Measurements from ENCODE around the gene TFG.

Gene TFG

DNA sequence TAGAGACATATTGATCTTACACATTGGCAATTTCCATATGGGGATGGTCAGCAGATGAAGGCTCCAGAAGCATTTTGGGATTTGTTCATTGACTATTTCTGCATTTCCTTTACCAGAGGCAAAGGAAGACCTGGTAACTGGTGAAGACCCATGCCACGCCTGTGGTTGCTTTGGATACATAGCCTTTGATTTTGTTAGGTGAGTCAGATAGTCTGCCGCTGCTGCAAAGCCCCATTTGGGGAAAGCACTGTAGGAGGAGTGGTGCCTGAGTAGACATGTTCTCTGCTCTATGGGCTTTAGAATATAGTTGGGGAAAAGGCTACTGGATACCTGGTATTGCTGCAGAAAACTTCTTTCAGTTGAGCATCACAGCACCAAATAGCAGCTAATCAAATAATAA is 56.8 kb downstream of the TFG start:
- Histone ChIP-seq H3K4me3 (no peak overlapping the region), H3K9ac (no peak overlapping the region), H4K20me1 (no peaks in the 10 kb centered on the region), H3K4me2 (no peak overlapping the region), H3K36me3 (no peaks in the 10 kb centered on the region), H3K4me1 (no peaks in the 10 kb centered on the region), H3K27me3 (no peaks in the 10 kb centered on the region), H3K27ac (no peak overlapping the region), H3K9me3 (no peaks in the 10 kb centered on the region)
- no peak for TF ChIP-seq Cebpa-rat (IDR thresholded peaks at IDR 0.05)

DNA sequence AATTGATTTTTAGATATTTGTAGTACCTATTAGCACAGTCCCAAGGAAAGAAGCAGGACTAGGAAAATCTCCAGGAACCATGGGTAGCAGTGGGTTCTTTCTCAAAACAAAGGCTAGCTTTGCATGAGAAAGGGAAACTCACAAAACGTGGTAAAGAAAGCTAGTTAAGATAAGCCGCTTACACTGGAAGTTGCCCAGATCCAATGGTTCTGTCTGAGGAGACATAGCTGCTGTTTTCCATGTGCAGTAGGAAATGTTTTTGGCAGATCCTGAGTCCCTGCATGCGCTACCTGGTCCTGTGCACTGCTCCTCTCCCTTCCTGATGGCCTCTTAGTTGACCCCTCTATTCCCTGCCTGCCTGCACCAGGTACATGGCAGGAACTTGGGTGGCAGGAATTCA is 60.4 kb downstream of the TFG start:
- Histone ChIP-seq H3K4me1 (no peaks in the 10 kb centered on the region), H3K27me3 (no peaks in the 10 kb centered on the region), H3K9me3 (no peaks in the 10 kb centered on the region), H3K9ac (no peak overlapping the region), H3K4me3 (no peak overlapping the region), H3K4me2 (no peak overlapping the region), H3K36me3 (no peaks in the 10 kb centered on the region), H3K27ac (no peak overlapping the region), H4K20me1 (no peaks in the 10 kb centered on the region)
- TF ChIP-seq Cebpa-rat (IDR thresholded peaks at IDR 0.05): no peak

DNA sequence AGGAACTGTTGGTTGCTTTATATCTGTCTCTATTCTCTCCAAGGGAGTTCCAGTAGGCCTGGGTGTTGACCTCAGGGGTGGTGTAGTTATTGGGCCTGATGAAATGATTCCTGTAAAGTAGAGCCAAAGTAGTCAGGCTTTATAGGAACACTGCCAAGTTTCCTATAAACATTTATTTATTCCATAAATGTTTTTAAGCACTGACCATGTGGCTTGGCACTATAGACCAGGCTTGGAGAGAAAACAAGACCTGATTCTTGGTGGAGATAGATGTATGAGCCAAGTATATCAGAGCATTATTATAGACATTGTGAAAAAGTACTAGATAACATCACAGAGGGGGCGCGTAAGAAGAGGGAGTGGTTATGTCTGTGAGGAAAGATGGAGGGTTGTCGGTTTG is 65.9 kb downstream of the TFG start:
- Histone ChIP-seq H3K9me3 (no peaks in the 10 kb centered on the region), H3K9ac (no peak overlapping the region), H3K4me1 (no peaks in the 10 kb centered on the region), H4K20me1 (no peaks in the 10 kb centered on the region), H3K4me2 (no peak overlapping the region), H3K36me3 (no peaks in the 10 kb centered on the region), H3K27me3 (no peaks in the 10 kb centered on the region), H3K4me3 (no peak overlapping the region), H3K27ac (no peak overlapping the region)
- TF ChIP-seq Cebpa-rat (IDR thresholded peaks at IDR 0.05): no peak

DNA sequence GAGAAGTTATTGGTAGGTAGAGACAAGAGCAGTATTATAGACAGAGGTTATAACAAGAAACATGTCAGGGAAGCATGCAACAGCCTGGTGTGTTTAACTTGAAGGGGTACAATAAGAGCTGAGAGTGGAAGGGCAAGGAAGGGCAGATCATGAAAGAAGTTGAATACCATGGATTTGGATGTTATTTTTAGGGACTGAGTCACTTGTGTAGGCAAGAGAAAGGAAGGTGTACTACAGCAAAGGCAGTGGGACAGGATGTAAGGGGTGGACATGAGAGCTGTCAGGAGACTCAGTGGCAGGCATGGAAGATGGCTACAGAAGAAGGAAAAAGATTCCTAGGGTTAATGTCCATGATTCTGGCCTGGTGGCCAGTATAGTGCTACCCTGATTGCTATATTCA is 66.4 kb downstream of the TFG start:
- H3K27ac ChIP-seq: no peak overlapping the region
- H3K36me3 ChIP-seq: no peaks in the 10 kb centered on the region
- H3K4me2 ChIP-seq: no peak overlapping the region
- H3K27me3 ChIP-seq: no peaks in the 10 kb centered on the region
- H3K9me3 ChIP-seq: no peaks in the 10 kb centered on the region
- no peak for TF ChIP-seq Cebpa-rat (IDR thresholded peaks at IDR 0.05)
- H3K9ac ChIP-seq: no peak overlapping the region
- no peaks in the 10 kb centered on the region for H4K20me1 ChIP-seq
- no peaks in the 10 kb centered on the region for H3K4me1 ChIP-seq
- no peak overlapping the region for H3K4me3 ChIP-seq

DNA sequence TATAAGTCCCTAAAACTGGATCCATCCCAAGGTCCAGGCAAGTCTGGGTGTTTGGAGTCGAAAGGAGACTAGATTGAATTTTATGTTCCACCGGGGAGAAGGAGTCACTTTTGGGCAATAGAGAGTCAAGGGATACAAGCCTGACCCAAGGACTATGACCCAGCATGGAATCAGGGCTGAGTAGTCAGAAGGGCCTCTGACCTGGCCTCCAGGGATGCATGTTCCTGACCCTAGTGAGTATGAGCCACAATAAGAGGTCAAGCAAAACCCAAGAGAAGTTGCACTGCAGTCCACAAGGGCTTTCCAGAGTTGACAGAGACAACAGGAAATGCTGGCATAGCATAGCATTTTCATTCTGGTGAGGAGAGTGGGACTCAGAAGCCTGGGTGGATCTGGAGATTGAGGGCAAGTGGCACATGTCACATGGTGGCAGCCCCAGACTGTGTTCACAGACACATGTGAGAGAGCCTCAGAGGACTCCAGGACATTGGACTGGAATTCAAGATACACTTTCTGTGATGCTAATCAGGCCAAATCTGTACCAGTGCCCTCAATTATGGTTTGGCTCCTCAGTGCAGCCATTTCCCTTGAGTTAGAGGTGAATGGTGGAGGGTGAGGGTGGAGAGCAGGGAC is 66.9 kb downstream of the TFG start:
- Histone ChIP-seq H3K27ac (no peak overlapping the region), H3K4me1 (no peaks in the 10 kb centered on the region), H3K36me3 (no peaks in the 10 kb centered on the region), H3K4me3 (no peak overlapping the region), H3K4me2 (no peak overlapping the region), H3K9ac (no peak overlapping the region), H4K20me1 (no peaks in the 10 kb centered on the region), H3K9me3 (no peaks in the 10 kb centered on the region), H3K27me3 (no peaks in the 10 kb centered on the region)
- TF ChIP-seq Cebpa-rat (IDR thresholded peaks at IDR 0.05): no peak

DNA sequence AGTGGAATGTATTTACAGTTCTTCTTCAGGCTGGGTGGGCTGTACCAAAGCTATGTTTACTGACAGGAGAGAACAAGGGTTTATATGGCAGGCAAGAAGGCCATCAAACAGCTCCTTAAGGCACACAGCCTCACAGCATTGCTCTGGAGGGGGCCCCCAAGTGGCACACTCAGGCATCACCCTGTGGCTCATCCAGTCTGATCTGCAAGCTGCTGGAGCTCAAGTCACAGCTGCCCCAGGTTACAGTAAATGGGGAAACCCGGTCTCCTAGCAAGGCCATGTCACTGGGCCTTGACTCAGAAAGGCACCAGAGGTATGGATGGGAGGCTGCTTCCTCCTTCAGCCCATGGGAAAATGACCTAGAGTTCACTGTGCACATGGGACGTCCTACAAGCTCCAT is 67.5 kb downstream of the TFG start:
- Histone ChIP-seq H3K36me3 (no peaks in the 10 kb centered on the region), H3K27me3 (no peaks in the 10 kb centered on the region), H3K27ac (no peak overlapping the region), H3K4me2 (no peak overlapping the region), H3K4me3 (no peak overlapping the region), H4K20me1 (no peaks in the 10 kb centered on the region), H3K4me1 (no peaks in the 10 kb centered on the region), H3K9me3 (no peaks in the 10 kb centered on the region), H3K9ac (no peak overlapping the region)
- no peak for TF ChIP-seq Cebpa-rat (IDR thresholded peaks at IDR 0.05)

DNA sequence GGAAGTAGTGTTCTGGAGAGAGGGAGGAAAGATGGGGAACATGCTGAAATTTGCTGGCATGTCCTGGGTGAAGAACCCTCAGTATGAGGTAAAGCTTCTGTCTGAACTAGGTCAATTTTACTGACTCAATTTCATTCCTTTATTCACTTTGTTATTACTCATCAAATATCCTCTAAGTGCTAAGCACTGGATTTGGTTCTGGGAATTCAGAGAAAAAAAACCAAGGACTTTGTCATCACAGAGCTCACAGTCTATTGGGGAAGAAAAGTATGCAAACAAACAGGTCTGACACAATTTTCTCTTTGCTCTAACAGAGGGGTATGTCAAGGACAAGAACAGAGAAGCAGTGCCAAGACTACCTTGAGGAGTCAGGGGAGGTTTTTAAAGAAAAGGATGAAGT is 68.0 kb downstream of the TFG start:
- H3K9me3 ChIP-seq: no peaks in the 10 kb centered on the region
- H3K4me3 ChIP-seq: no peak overlapping the region
- no peak overlapping the region for H3K9ac ChIP-seq
- no peak for TF ChIP-seq Cebpa-rat (IDR thresholded peaks at IDR 0.05)
- H3K4me1 ChIP-seq: no peaks in the 10 kb centered on the region
- H3K27ac ChIP-seq: no peak overlapping the region
- H3K27me3 ChIP-seq: no peaks in the 10 kb centered on the region
- no peaks in the 10 kb centered on the region for H3K36me3 ChIP-seq
- H3K4me2 ChIP-seq: no peak overlapping the region
- no peaks in the 10 kb centered on the region for H4K20me1 ChIP-seq

DNA sequence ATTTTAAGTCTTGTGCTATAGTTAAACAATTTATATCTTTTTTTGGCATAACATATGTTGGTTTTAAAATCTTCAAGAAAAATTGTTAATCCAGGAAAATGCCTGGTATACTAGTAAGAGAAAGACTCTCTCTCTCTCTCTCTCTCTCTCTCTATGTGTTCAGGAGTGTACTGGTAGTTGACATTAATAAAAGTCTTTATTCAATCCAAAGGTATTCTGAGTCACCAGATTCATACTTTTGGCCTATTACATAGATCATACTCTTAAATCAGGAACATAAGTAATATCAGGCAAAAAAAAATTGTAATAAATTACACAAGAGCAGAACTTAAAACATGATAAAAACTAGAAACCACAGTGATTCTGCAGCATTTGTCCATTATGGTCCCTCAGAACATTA is 70.2 kb downstream of the TFG start:
- TF ChIP-seq Cebpa-rat (IDR thresholded peaks at IDR 0.05): no peak
- Histone ChIP-seq H3K9me3 (no peaks in the 10 kb centered on the region), H4K20me1 (no peaks in the 10 kb centered on the region), H3K4me2 (no peak overlapping the region), H3K4me1 (no peaks in the 10 kb centered on the region), H3K4me3 (no peak overlapping the region), H3K27ac (no peak overlapping the region), H3K36me3 (no peaks in the 10 kb centered on the region), H3K9ac (no peak overlapping the region), H3K27me3 (no peaks in the 10 kb centered on the region)

DNA sequence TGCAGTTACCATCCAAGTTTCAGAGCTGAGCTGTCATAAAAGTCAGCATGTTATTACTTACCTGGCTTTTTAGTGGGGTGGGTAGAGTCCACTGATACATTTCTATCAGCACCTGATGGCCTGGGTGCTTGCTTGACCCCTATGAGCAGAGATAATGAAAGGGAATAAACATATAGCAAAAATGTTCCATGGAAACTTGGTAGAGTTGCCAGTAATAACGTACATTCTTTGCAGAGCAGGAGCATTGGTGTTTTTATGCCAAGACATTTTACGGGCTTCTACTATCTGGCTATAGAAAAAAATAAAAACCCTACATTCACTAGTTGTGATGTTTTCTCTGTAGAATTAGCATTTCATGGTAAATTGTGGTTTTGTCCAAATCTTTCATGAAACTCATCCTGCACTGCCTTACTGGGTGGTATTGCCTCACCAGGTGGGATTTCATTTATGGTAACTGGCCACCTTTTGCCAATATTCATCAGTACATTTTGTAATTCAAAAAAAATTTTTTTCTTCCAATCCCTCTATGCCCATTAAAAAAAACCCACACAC is 70.9 kb downstream of the TFG start:
- Histone ChIP-seq H3K9ac (no peak overlapping the region), H3K27ac (no peak overlapping the region), H3K4me2 (no peak overlapping the region), H3K4me3 (no peak overlapping the region), H3K27me3 (no peaks in the 10 kb centered on the region), H3K9me3 (no peaks in the 10 kb centered on the region), H3K4me1 (no peaks in the 10 kb centered on the region), H4K20me1 (no peaks in the 10 kb centered on the region), H3K36me3 (no peaks in the 10 kb centered on the region)
- TF ChIP-seq Cebpa-rat (IDR thresholded peaks at IDR 0.05): no peak

DNA sequence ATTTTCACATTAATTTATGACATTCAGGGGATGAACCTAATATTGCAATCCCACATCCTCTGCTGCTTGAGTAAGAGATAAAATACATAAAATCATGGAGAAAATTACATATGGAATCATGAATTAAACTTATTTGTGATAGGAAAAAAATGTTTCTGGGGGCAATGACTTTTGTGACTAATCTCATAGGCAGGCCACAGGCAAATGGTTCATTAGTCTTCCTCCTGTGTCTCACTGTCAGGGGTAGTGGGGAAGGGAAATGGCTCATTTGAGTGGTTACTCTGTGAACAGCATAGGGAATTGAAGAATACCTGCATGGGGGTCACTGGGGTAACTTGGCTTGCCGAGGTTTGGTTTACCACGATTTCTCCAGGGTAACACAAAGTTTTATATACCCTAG is 72.0 kb downstream of the TFG start:
- Histone ChIP-seq H3K27ac (no peak overlapping the region), H3K36me3 (no peaks in the 10 kb centered on the region), H4K20me1 (no peaks in the 10 kb centered on the region), H3K9ac (no peak overlapping the region), H3K4me2 (no peak overlapping the region), H3K9me3 (peaks cover 10% of the 10 kb centered on the region; the same call in 1 of the 2 replicates), H3K27me3 (no peaks in the 10 kb centered on the region), H3K4me1 (no peaks in the 10 kb centered on the region), H3K4me3 (no peak overlapping the region)
- no peak for TF ChIP-seq Cebpa-rat (IDR thresholded peaks at IDR 0.05)

DNA sequence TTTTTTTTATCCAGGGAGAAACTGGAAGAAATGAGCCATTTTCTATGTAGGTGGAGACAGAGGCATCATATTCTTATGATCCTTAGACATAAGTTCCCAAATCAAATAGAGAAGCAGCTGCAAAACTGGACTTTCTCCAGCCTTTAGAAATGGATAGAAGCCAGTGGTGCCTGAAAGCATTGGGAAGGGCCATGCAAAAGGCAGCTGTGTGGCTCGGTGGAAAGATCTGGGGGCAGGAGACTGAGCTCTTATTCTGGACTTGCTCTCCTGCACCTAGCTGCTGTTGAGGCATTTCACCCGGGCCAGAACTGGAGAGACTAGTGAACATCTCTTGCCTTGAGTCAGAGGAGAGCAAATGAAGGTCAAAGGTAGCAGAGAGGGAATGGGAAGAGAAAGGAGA is 73.1 kb downstream of the TFG start:
- H3K4me3 ChIP-seq: no peak overlapping the region
- H3K9me3 ChIP-seq: peaks cover 10% of the 10 kb centered on the region; the same call in 1 of the 2 replicates
- no peaks in the 10 kb centered on the region for H3K4me1 ChIP-seq
- no peaks in the 10 kb centered on the region for H3K36me3 ChIP-seq
- H3K4me2 ChIP-seq: no peak overlapping the region
- H3K9ac ChIP-seq: no peak overlapping the region
- no peaks in the 10 kb centered on the region for H3K27me3 ChIP-seq
- TF ChIP-seq Cebpa-rat (IDR thresholded peaks at IDR 0.05): no peak
- H3K27ac ChIP-seq: no peak overlapping the region
- no peaks in the 10 kb centered on the region for H4K20me1 ChIP-seq

Measured in BLaER1 (cell line).